NCI-H82 treated with DMSO at 0.1 percent for 48 hours (cell line): ENCODE data around the gene RPS19.
"Not testable (repeated sequence)": the region's sequence is repeated elsewhere in the genome, so short reads cannot be mapped to it uniquely, and the experiment has no call there.

Experiments
- DNase-seq: peaks from one replicate; lab custom pipeline; 2025; ENCODE audit not compliant: unreplicated experiment; lab: John Stamatoyannopoulos, UW

RPS19 gene

GRCh38 chr19:41912899-41913537 lies 53.0 kb downstream of the RPS19 start:
- DNase-seq: no peak

GRCh38 chr19:41913538-41914423 lies 53.7 kb downstream of the RPS19 start:
- DNase-seq: no peak

GRCh38 chr19:41914424-41914834 lies 54.4 kb downstream of the RPS19 start:
- not testable (repeated sequence) for DNase-seq

- DNase-seq: no peak
Measured at GRCh38 chr19:41915021-41915775, 55.1 kb downstream of the RPS19 start.

- DNase-seq: no peak
Measured at GRCh38 chr19:41915776-41916414, 55.8 kb downstream of the RPS19 start.

- DNase-seq: no peak
Measured at GRCh38 chr19:41917676-41918075, 57.6 kb downstream of the RPS19 start.

GRCh38 chr19:41918095-41918494 lies 58.0 kb downstream of the RPS19 start:
- DNase-seq: no peak

- DNase-seq: no peak
Measured at GRCh38 chr19:41918653-41919244, 58.7 kb downstream of the RPS19 start.

GRCh38 chr19:41919948-41920712 lies 60.1 kb downstream of the RPS19 start:
- DNase-seq: no peak

GRCh38 chr19:41920882-41921576 lies 61.0 kb downstream of the RPS19 start:
- DNase-seq: no peak

- no peak for DNase-seq
Measured at GRCh38 chr19:41921577-41922576, 61.8 kb downstream of the RPS19 start.
